H1 (cell line): ENCODE data around the gene RBM15. TPM values are rescaled to one million over a fixed set of nuclear protein-coding genes. Genes with fewer than 3 reads are reported as not detected.

Source experiments
- CTCF ChIA-PET: fragments of 300-600 bp; sonication (Branson Sonifier 250); formaldehyde crosslinking; loops from one replicate; lab custom pipeline; 2021; ENCODE audit not compliant: partially characterized antibody; lab: Charles Lee
- POLR2A ChIA-PET: fragments of 300-600 bp; sonication (Branson Sonifier 250); formaldehyde crosslinking; loops from one replicate; lab custom pipeline; 2021; ENCODE audit warnings: inconsistent platforms; ENCODE audit not compliant: partially characterized antibody; lab: Charles Lee
- DNase-seq, 2 experiments: peaks; one replicate each; pipeline versions ENCODE4 v3.0.0 to v3.0.0-alpha.2; 2010 to 2022; ENCODE audit warnings: low spot score in 2 of 2, low read depth in 1 of 2, mixed read lengths in 1 of 2
- FAIRE-seq: peaks from 2 replicates; lab custom pipeline; 2011; peaks lifted over from hg19 to GRCh38; lab: Jason Lieb, UNC
- H2AFZ ChIP-seq: 2 replicates; pipeline ENCODE4 v1.8.1; 2012; ENCODE audit warnings: low read length, inconsistent platforms
- H2AK5ac ChIP-seq: 2 replicates; pipeline ENCODE4 v1.6.1; 2013; ENCODE audit warnings: low read depth, low read length
- H2BK120ac ChIP-seq: replicated peaks from 2 replicates; pipeline ENCODE3; 2013; ENCODE audit warnings: low read depth, low read length, inconsistent platforms
- H2BK12ac ChIP-seq: 2 replicates; pipeline ENCODE4 v1.6.1; 2013; ENCODE audit warnings: low read depth, low read length
- H2BK15ac ChIP-seq: 2 replicates; pipeline ENCODE4 v1.6.1; 2013; ENCODE audit warnings: low read length
- H2BK20ac ChIP-seq: 2 replicates; pipeline ENCODE4 v1.6.1; 2013; ENCODE audit warnings: low read length
- H2BK5ac ChIP-seq: 2 replicates; pipeline ENCODE4 v1.6.1; 2013; ENCODE audit warnings: low read depth, low read length
- H3K14ac ChIP-seq: 2 replicates; pipeline ENCODE4 v1.6.1; 2013; ENCODE audit warnings: inconsistent platforms; ENCODE audit not compliant: insufficient read length
- H3K18ac ChIP-seq: 2 replicates; pipeline ENCODE4 v1.6.1; 2013; ENCODE audit warnings: low read length; ENCODE audit errors: extremely low read depth
- H3K23ac ChIP-seq: 2 replicates; pipeline ENCODE4 v1.6.1; 2013; ENCODE audit warnings: inconsistent platforms; ENCODE audit not compliant: insufficient read length
- H3K23me2 ChIP-seq: 2 replicates; pipeline ENCODE4 v1.6.1; 2013; ENCODE audit warnings: low read depth, low read length
- H3K27ac ChIP-seq: 2 replicates; pipeline ENCODE4 v1.6.1; 2011; ENCODE audit warnings: low read depth, low read length, inconsistent platforms
- H3K27me3 ChIP-seq, 4 experiments: replicated peaks in 1 of 4; 1 replicate in 1 of 4; 2 replicates in 3 of 4; pipeline versions ENCODE4 v1.6.1 to v1.8.1; 2011 to 2013; ENCODE audit warnings: low read length in 3 of 4, mild to moderate bottlenecking in 3 of 4, inconsistent platforms in 2 of 4, mixed read lengths in 2 of 4, moderate library complexity in 1 of 4; ENCODE audit not compliant: control insufficient read depth in 3 of 4, insufficient read depth in 3 of 4; ENCODE audit errors: extremely low read depth in 1 of 4
- H3K36me3 ChIP-seq, 4 experiments: 2 replicates each; pipeline versions ENCODE4 v1.6.1 to v1.8.1; 2011 to 2013; ENCODE audit warnings: mild to moderate bottlenecking in 4 of 4, low read length in 3 of 4, moderate library complexity in 2 of 4, control low read depth in 1 of 4, inconsistent platforms in 1 of 4; ENCODE audit not compliant: insufficient read depth in 4 of 4, control insufficient read depth in 2 of 4
- H3K4ac ChIP-seq: replicated peaks from 2 replicates; pipeline ENCODE3; 2013; ENCODE audit warnings: low read length, low read depth, mixed read lengths, inconsistent platforms; ENCODE audit not compliant: insufficient read length
- H3K4me1 ChIP-seq, 4 experiments: replicated peaks in 1 of 4; 1 replicate in 1 of 4; 2 replicates in 3 of 4; pipeline versions ENCODE4 v1.6.1 to v1.8.1; 2011 to 2013; ENCODE audit warnings: low read length in 3 of 4, inconsistent platforms in 2 of 4, mixed read lengths in 1 of 4; ENCODE audit not compliant: insufficient read depth in 4 of 4, control insufficient read depth in 3 of 4
- H3K4me2 ChIP-seq, 2 experiments: 2 replicates each; pipeline versions ENCODE4 v1.6.1 to v1.8.1; 2011 to 2013; ENCODE audit warnings: low read depth in 2 of 2, low read length in 2 of 2, control low read depth in 1 of 2, inconsistent platforms in 1 of 2, mild to moderate bottlenecking in 1 of 2; ENCODE audit not compliant: insufficient read depth in 1 of 2
- H3K4me3 ChIP-seq, 4 experiments: fragments of 200-600, 300-600 bp in 1 of 4; sonication (generic), shearing (Covaris generic), sonication (Bioruptor Twin) in 1 of 4; 2 replicates each; pipeline versions ENCODE4 v1.5.1 to v1.8.1; 2011 to 2016; ENCODE audit warnings: low read length in 4 of 4, low read depth in 3 of 4, control low read depth in 2 of 4, inconsistent platforms in 2 of 4, mild to moderate bottlenecking in 2 of 4, mixed read lengths in 1 of 4, moderate library complexity in 1 of 4; ENCODE audit not compliant: insufficient read depth in 2 of 4; ENCODE audit errors: extremely low read depth in 1 of 4
- H3K56ac ChIP-seq: replicated peaks from 2 replicates; pipeline ENCODE3; 2013; ENCODE audit warnings: low read depth, mild to moderate bottlenecking, mixed read lengths, low read length, inconsistent platforms; ENCODE audit not compliant: insufficient read length
- H3K79me1 ChIP-seq: 2 replicates; pipeline ENCODE4 v1.6.1; 2013; ENCODE audit warnings: low read depth, low read length, control low read depth
- H3K79me2 ChIP-seq, 2 experiments: 2 replicates each; pipeline versions ENCODE4 v1.6.1 to v1.8.1; 2012 to 2013; ENCODE audit warnings: low read length in 2 of 2, mild to moderate bottlenecking in 2 of 2, inconsistent platforms in 1 of 2; ENCODE audit not compliant: insufficient read depth in 2 of 2, control insufficient read depth in 1 of 2
- H3K9ac ChIP-seq, 4 experiments: replicated peaks in 1 of 4; 1 replicate in 1 of 4; 2 replicates in 3 of 4; pipeline versions ENCODE4 v1.6.1 to v1.8.1; 2011 to 2013; ENCODE audit warnings: low read depth in 3 of 4, low read length in 3 of 4, control low read depth in 2 of 4, mild to moderate bottlenecking in 2 of 4, moderate library complexity in 2 of 4, inconsistent platforms in 1 of 4; ENCODE audit errors: extremely low read depth in 1 of 4
- H3K9me3 ChIP-seq, 2 experiments: 2 replicates each; pipeline versions ENCODE4 v1.6.1 to v1.8.1; 2012 to 2013; ENCODE audit warnings: mild to moderate bottlenecking in 2 of 2, moderate library complexity in 2 of 2, control low read depth in 1 of 2, inconsistent platforms in 1 of 2, low read depth in 1 of 2, low read length in 1 of 2, mixed read lengths in 1 of 2; ENCODE audit not compliant: insufficient read depth in 2 of 2
- H4K20me1 ChIP-seq, 2 experiments: replicated peaks in 1 of 2; 2 replicates each; pipeline versions ENCODE3 to v1.8.1; 2011 to 2013; ENCODE audit warnings: inconsistent platforms in 2 of 2, low read length in 2 of 2, mild to moderate bottlenecking in 1 of 2; ENCODE audit not compliant: insufficient read depth in 2 of 2, control insufficient read depth in 1 of 2
- H4K5ac ChIP-seq: 2 replicates; pipeline ENCODE4 v1.6.1; 2013; ENCODE audit warnings: low read length, low read depth, mixed read lengths, inconsistent platforms; ENCODE audit not compliant: insufficient read length
- H4K8ac ChIP-seq: 2 replicates; pipeline ENCODE4 v1.8.0; 2013; ENCODE audit warnings: mild to moderate bottlenecking, moderate library complexity, low read length, inconsistent platforms; ENCODE audit not compliant: insufficient read depth; ENCODE audit errors: extremely low read depth
- H4K91ac ChIP-seq: replicated peaks from 2 replicates; pipeline ENCODE3; 2013; ENCODE audit warnings: low read length, mixed read lengths, inconsistent platforms; ENCODE audit not compliant: insufficient read length
- ATF3 ChIP-seq: IDR thresholded peaks from 2 replicates; pipeline ENCODE4 v1.6.1; 2011; ENCODE audit warnings: low read depth, mild to moderate bottlenecking, low read length; ENCODE audit not compliant: insufficient read depth
- BACH1 ChIP-seq: IDR thresholded peaks from 2 replicates; pipeline ENCODE4 v1.6.1; 2012; ENCODE audit warnings: low read length, improper control_type of control experiment
- CHD2 ChIP-seq: IDR thresholded peaks from 2 replicates; pipeline ENCODE4 v1.6.1; 2012; ENCODE audit warnings: low read length, improper control_type of control experiment
- EGR1 ChIP-seq: IDR thresholded peaks from 2 replicates; pipeline ENCODE4 v1.6.1; 2011; ENCODE audit warnings: low read depth, low read length, borderline replicate concordance
- HDAC6 ChIP-seq: IDR thresholded peaks from one replicate; pipeline ENCODE4 v1.7.1; 2012; ENCODE audit warnings: low read depth, mild to moderate bottlenecking, inconsistent platforms, low read length, moderate library complexity
- MAX ChIP-seq: IDR thresholded peaks from 2 replicates; pipeline ENCODE4 v1.6.1; 2012; ENCODE audit warnings: inconsistent platforms
- NANOG ChIP-seq: IDR thresholded peaks from 2 replicates; pipeline ENCODE4 v1.6.1; 2011; ENCODE audit warnings: low read length, low read depth, mild to moderate bottlenecking, inconsistent platforms; ENCODE audit not compliant: insufficient read depth, poor library complexity, severe bottlenecking
- NRF1 ChIP-seq: IDR thresholded peaks from 2 replicates; pipeline ENCODE4 v1.6.1; 2011; ENCODE audit warnings: mild to moderate bottlenecking, low read depth, low read length, improper control_type of control experiment
- SAP30 ChIP-seq: fragments of 300-600 bp; sonication (generic); IDR thresholded peaks from 2 replicates; pipeline ENCODE4 v1.7.1; 2012; ENCODE audit warnings: low read length, moderate library complexity, mild to moderate bottlenecking, inconsistent platforms; ENCODE audit not compliant: insufficient read depth, insufficient replicate concordance
- SP4 ChIP-seq: IDR thresholded peaks from 2 replicates; pipeline ENCODE4 v1.6.1; 2012; ENCODE audit warnings: low read length, inconsistent platforms
- TEAD4 ChIP-seq: IDR thresholded peaks from 2 replicates; pipeline ENCODE4 v1.6.1; 2012; ENCODE audit warnings: low read depth, low read length, inconsistent platforms, mixed read lengths
- WGBS, 2 experiments: shearing (Covaris generic) in 1 of 2; methylation state at CpG; one replicate each; pipeline versions ENCODE4 v1.1.6 to v1.1.7; 2013 to 2015; ENCODE audit warnings: low lambda C conversion rate in 2 of 2, mixed read lengths in 2 of 2, inconsistent platforms in 1 of 2, low coverage in 1 of 2, missing lambda C conversion rate in 1 of 2; ENCODE audit not compliant: insufficient replicate concordance in 2 of 2, insufficient coverage in 1 of 2, insufficient read length in 1 of 2; ENCODE audit errors: extremely low coverage in 1 of 2, missing lambda C conversion rate in 1 of 2; 5-methylcytosine and 5-hydroxymethylcytosine counted together
- polyA plus RNA-seq, 7 experiments: library from polyadenylated mRNA; depleted of rRNA in 3 of 7; stranded (reverse) in 5 of 7; unstranded in 2 of 7; fragments of >200 nt in 5 of 7; fragments of 200-250 nt in 2 of 7; gene quantifications; 1 replicate in 5 of 7; 2 replicates in 1 of 7; 4 replicates in 1 of 7; pipeline versions ENCODE4 v1.2.1 to v1.2.3, GENCODE V29; 2011 to 2013; ENCODE audit warnings: missing spikeins in 2 of 7, mixed read lengths in 2 of 7
- total RNA-seq: library from RNA; stranded (reverse); fragmentation: NEBNext Ultra II Directional; extraction: Animal tissue kit (Norgen Biotek cat#: 25700); gene quantifications from 2 replicates; pipeline ENCODE4 v1.2.1, GENCODE V29; 2021

The RBM15 gene
- total and polyA plus RNA-seq, 2 of the 8 experiments (the other 6 are each of a cell fraction or from before 2014, with no cell fraction given), result 13.5 to 44.9 TPM

GRCh38 chr1:110300412-110301085 lies 38.6 kb upstream of the RBM15 start:
- Histone ChIP-seq H2BK15ac (no peak overlapping the region), H3K9me3 (no peaks in the 10 kb centered on the region), H3K9ac (no peak overlapping the region), H3K4me1 (no peaks in the 10 kb centered on the region), H3K36me3 (no peaks in the 10 kb centered on the region), H3K79me1 (no peaks in the 10 kb centered on the region), H3K27ac (no peak overlapping the region), H4K20me1 (no peaks in the 10 kb centered on the region), H4K91ac (no peak overlapping the region), H3K23me2 (no peaks in the 10 kb centered on the region), H3K27me3 (no peaks in the 10 kb centered on the region), H3K79me2 (no peaks in the 10 kb centered on the region), H2AFZ (no peak overlapping the region), H3K56ac (no peak overlapping the region), H3K4ac (no peak overlapping the region), H4K5ac (no peak overlapping the region), H3K23ac (no peak overlapping the region), H2BK20ac (no peak overlapping the region), H3K14ac (no peak overlapping the region), H4K8ac (no peak overlapping the region), H3K4me3 (no peak overlapping the region), H3K4me2 (no peak overlapping the region), H2AK5ac (no peak overlapping the region), H2BK5ac (no peak overlapping the region), H2BK12ac (no peak overlapping the region), H2BK120ac (no peak overlapping the region), H3K18ac (no peak overlapping the region)
- DNase-seq (no peak), FAIRE-seq (no peak)
- POLR2A ChIA-PET, result no interaction called here
- CTCF ChIA-PET, result interaction anchor here (1.0 to 34.1 kb wide), 8 partner anchors 9 to 92 kb away, joined by 3 to 1001 read pairs (median 4); partner anchors contain the start of gene KCNC4
- WGBS, 2 experiments, result 95% methylated on average over 1 of the region's 1 CpG; no CpG with 5 or more reads in 1 of the 2 experiments
- TF ChIP-seq SAP30 (no peak), EGR1 (no peak), HDAC6 (no peak), SP4 (no peak), ATF3 (no peak), CHD2 (no peak), TEAD4 (no peak), BACH1 (no peak), MAX (no peak), NRF1 (no peak), NANOG (no peak)
